Sigmoid colon (tissue), 4 donors: ENCODE results near the gene SPATS2L.

ENCODE experiments used
- CTCF ChIP-seq, 4 experiments: fragments of 450-650 bp in 3 of 4; fragments of 200-600 bp in 1 of 4; IDR thresholded peaks; one replicate each; pipeline ENCODE4 v1.5.1; 2016 to 2019; ENCODE audit warnings: antibody characterized with exemption in 4 of 4, mild to moderate bottlenecking in 3 of 4, moderate library complexity in 2 of 4
- POLR2A ChIP-seq, 2 donors: fragments of 450-650 bp; IDR thresholded peaks; one replicate each; pipeline ENCODE4 v1.6.1; 2016; ENCODE audit warnings: antibody characterized with exemption in 2 of 2, mild to moderate bottlenecking in 2 of 2, moderate library complexity in 2 of 2
- POLR2AphosphoS5 ChIP-seq, 4 donors: sonication (generic); formaldehyde crosslinking; IDR thresholded peaks; one replicate each; pipeline ENCODE4 v1.6.1; 2017; ENCODE audit warnings: antibody characterized with exemption in 4 of 4

DNA sequence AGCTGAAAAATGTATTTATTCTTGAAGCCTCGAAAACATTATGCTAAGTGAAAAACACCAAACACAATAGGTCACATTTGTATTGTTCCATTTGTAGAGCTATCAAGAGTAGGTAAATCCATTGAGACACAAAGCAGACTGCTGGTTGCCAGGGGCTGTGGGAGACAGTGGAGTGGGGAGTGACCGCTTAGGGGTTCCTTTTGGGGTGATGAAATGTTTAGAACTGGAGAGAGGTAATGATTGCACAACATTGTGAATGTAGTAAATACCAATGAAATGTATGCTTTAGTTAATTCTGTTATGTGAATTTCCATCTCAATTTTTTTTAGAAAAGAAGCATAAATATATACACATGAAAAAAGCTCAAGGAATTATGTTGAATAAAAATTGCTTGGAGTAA, 187.6 kb downstream of the SPATS2L start:
- no peak for TF ChIP-seq POLR2A (IDR thresholded peaks at IDR 0.05)
- TF ChIP-seq CTCF (IDR thresholded peaks at IDR 0.05), result no peak
- TF ChIP-seq POLR2AphosphoS5 (IDR thresholded peaks at IDR 0.05), result no peak
